ENCODE results near the gene KCTD3.

Gene KCTD3

GRCh38 chr1:215557504-215557903, 9.6 kb upstream of the KCTD3 start:
- DNase-seq = no peak

GRCh38 chr1:215557992-215558626, 9.0 kb upstream of the KCTD3 start:
- DNase-seq = no peak

GRCh38 chr1:215567491-215568298, 591 bp downstream of the KCTD3 start:
- peak; percentile 68 for DNase-seq

GRCh38 chr1:215568299-215568692, 1.2 kb downstream of the KCTD3 start:
- DNase-seq = no peak

- DNase-seq = no peak
Measured at GRCh38 chr1:215569986-215570824, 3.1 kb downstream of the KCTD3 start.

GRCh38 chr1:215581896-215582295, 14.8 kb downstream of the KCTD3 start:
- no peak for DNase-seq

- no peak for DNase-seq
Measured at GRCh38 chr1:215583185-215583749, 16.2 kb downstream of the KCTD3 start.

- no peak for DNase-seq
Measured at GRCh38 chr1:215584389-215584788, 17.3 kb downstream of the KCTD3 start.

GRCh38 chr1:215589650-215590435, 22.7 kb downstream of the KCTD3 start:
- DNase-seq = no peak

GRCh38 chr1:215590779-215591491, 23.8 kb downstream of the KCTD3 start:
- DNase-seq = no peak

GRCh38 chr1:215594640-215595039, 27.5 kb downstream of the KCTD3 start:
- DNase-seq = no peak

- no peak for DNase-seq
Measured at GRCh38 chr1:215595231-215595630, 28.1 kb downstream of the KCTD3 start.

GRCh38 chr1:215597961-215598360, 30.9 kb downstream of the KCTD3 start:
- no peak for DNase-seq

- no peak for DNase-seq
Measured at GRCh38 chr1:215599418-215600074, 32.4 kb downstream of the KCTD3 start.

GRCh38 chr1:215600258-215600792, 33.2 kb downstream of the KCTD3 start:
- DNase-seq = no peak

GRCh38 chr1:215600867-215601266, 33.8 kb downstream of the KCTD3 start:
- no peak for DNase-seq

GRCh38 chr1:215601276-215601675, 34.2 kb downstream of the KCTD3 start:
- DNase-seq = no peak

GRCh38 chr1:215603319-215603718, 36.2 kb downstream of the KCTD3 start:
- DNase-seq = no peak

- DNase-seq = no peak
Measured at GRCh38 chr1:215605011-215605621, 38.0 kb downstream of the KCTD3 start.

- no peak for DNase-seq
Measured at GRCh38 chr1:215606036-215606435, 38.9 kb downstream of the KCTD3 start.

All from NCI-H2171 (cell line).